RPMI8226 (cell line): ENCODE measurements around the gene AKR1B15.
A peak's percentile ranks its signal among the peaks of the same experiment; 100 is the strongest.
"Not testable (repeated sequence)": the region's sequence is repeated elsewhere in the genome, so short reads cannot be mapped to it uniquely, and the experiment has no call there.

ENCODE experiments used
- DNase-seq: peaks from one replicate; pipeline ENCODE4 v3.0.0-alpha.2; 2015

AKR1B15 gene

DNA sequence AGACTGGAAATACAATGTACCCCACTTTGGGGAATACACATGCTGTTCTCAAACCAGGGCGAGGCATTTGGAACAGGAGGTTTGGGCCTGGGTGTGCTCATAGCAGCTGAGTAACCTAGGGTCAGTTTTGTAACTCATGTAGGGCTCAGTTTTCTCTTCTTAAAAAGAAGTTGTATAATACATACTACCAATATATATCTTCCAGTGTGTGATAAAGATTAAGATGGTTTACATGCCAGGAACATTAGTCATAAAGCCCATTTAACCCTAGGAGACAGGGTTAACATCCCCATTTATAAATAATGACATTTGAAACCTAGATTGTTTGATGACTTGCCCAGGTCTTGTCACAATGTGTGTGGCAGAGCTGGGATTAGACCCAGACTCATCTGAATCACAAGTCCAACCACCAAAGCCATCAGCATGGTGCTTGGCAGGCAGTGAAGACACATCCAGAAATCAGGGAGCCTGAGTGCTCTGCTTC lies 15.6 kb upstream of the AKR1B15 start:
- DNase-seq, result no peak

DNA sequence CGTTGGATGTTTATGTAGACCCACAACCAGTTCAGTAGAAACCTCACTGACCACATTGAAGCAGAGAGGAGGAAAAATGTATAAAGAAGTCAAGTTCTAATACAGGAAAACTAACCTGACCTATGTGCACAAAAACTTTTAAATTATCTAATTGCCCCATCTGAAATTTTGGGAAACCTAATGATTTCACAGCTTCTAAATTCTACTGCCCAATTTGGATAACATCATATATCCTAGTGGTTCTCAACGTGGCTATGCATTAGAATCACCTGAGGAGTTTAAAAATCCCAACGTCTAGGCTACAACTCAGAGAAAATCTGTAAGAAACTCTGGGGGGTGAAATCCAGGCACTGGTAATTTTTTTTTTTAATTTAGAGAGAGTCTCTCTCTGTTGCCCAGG lies 14.3 kb upstream of the AKR1B15 start:
- no peak for DNase-seq

DNA sequence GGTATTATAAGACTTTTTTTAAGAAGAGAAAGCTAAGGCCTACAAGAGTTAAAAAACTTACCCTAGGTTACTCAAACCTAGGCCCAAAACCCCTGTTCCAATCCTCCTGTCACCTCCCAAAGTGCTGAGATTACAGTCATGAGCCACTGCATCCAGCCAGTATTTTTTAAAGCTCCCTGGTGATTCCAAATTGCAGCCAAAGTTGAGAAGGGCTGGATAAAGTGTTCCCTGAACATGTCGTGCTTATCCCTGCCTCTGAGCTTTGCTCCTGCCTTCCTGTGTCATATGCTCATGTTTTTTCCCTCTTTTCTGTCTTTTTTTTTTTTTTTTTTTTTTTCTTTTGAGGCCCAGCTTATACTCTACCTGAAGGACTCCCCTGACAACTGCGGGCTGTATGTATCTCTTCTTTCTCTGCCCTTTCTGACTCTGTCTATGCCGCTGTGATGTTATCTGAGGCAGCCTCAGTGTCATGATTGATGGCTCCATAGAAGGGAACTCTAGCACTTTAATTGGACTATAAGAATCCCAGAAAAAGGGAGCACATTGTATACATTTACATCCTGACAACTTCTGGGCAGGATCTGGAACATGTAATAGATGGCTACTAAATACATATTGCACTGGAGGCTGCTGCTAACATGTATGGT lies 13.5 kb upstream of the AKR1B15 start:
- DNase-seq, result no peak

DNA sequence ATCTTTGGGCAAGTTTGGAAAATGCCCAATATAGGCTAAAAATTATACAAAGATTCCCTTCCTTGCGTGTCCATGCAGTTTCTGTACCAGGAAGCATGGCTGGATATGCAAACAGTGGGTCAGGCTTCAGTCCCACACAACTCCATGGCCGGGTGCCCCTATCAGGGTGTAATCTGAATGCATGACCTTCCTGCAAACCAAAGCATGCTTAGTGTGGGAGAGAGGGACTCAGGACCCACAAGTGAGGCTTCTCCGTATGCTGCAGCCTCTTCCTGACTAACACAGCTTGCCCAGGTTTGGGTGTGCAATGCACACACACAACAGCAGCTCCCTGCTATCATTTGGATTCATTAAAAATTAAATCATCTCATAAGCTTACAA lies 13.0 kb upstream of the AKR1B15 start:
- DNase-seq, result no peak

DNA sequence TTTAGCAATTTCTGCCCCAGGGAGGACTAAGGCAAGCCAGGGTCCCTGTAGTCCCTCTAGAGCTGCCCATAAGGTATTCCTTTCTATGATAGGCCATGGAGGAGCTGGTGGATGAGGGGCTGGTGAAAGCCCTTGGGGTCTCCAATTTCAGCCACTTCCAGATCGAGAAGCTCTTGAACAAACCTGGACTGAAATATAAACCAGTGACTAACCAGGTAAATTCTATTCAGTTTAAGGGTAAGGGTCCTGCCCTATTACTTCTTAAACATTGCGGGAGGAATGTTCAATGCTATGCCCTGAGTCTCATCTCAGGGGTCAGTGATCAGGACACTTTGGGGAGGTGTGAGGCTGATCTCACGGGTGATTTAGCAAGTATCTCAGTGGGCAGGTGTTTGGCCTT lies 12.4 kb upstream of the AKR1B15 start:
- not testable (repeated sequence) for DNase-seq

DNA sequence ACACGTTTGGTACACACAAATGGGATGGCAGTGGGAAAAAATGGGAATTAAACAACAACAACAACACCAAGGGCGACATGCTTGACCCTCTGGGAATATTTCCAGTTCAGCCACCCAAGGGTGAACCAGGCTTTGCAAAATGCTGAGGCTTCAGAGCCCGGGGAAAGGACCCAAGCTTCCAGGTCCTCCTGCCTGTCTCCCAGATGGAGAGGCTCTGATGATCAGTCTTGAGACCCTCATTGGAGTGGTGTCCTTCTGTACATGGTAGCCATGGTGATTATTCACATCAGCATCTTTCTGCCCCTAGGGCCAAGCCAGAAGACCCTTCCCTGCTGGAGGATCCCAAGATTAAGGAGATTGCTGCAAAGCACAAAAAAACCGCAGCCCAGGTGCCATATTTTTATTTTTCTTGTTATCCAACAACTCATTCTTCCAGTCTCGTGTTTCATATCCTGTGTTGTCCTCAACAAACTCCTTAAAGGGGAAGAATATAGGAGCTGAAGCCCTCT lies 11.6 kb upstream of the AKR1B15 start:
- not testable (repeated sequence) for DNase-seq

DNA sequence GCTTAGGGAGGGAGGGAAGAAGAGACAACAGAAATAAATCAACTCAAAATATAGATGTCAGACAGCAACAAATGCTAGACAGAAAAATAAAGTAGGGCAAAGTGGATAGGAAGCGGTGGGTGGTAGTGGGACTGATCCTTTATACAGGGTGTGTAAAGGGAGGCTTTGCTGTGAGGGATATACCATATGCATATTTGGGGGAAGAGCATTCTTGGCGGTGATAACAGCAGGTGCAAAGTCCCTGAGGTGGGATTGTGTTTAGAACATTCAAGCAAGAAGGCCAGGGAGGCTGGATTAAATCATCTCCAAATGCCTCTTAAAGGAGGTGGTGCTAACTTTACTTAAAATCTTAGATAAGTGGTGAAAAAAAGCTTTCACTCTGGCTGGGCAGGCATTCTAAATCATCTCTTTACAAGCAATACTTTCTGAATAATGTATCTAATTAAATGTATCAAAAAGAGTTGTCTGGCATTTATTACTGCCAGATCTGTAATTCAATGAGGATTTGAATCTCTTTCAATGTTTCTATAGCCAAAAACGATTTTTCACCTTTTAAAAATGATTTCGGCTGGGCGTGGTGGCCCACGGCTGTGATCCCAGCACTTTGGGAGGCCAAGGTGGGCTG lies 9.4 kb upstream of the AKR1B15 start:
- DNase-seq, result no peak

DNA sequence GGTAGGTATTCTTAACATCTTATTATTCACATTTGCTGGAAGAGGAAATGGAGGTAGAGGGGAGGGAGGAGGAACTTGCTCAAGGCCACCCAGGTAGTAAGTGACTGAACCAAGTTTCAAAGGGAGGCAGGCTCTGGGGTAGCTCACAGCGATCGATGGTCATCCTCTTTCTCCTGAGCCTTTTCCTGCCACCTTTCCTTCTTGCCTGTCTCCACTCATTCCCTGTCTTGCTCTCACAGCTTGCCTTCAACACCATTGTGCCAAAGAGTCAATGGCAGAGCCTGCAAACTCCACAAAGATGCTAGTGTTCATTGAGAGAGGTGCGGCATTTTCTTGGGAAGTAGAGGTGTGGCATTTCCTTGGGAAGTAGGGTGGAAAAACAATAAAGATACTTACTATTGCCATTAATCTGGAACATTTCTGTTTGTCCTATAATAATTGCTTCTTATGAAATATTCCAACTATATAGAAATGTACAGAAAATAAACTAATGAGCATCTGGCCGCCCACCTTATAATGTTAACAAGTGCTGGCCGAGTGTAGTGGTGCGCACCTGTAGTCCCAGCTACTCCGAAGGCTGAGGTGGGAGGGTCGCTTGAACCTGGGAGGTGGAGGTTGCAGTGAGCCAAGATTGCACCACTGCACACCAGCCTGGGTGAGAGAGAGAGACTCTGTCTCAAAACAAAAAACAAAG lies 7.3 kb upstream of the AKR1B15 start:
- DNase-seq, result not testable (repeated sequence)

DNA sequence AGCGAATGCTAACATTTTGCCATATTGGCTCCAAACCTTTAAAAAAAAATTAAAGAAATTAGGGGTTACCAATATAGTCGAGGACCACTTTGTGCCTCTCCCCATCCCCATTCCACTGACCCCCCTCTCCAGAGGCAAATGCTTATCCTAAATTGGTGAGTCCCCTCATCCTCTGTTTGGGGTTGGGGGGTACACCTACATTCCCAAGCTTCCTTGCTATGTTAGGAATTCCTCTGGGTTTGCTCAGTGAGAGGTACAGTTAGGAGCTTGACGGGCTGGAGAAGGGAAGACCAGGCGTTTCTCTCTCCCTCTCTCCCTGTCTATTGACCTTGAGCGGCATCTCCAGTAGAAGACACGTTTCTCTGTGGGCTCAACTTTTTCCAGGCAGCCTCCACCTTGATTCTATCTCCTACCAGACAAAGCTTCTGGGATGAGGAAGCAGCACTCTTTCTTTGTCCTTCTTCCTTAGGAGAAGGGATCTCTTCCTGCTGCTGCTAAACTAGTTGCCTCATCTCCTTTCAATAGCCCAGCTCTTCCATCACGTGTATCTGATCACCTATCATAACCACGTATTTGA lies 6.6 kb upstream of the AKR1B15 start:
- DNase-seq, result no peak

DNA sequence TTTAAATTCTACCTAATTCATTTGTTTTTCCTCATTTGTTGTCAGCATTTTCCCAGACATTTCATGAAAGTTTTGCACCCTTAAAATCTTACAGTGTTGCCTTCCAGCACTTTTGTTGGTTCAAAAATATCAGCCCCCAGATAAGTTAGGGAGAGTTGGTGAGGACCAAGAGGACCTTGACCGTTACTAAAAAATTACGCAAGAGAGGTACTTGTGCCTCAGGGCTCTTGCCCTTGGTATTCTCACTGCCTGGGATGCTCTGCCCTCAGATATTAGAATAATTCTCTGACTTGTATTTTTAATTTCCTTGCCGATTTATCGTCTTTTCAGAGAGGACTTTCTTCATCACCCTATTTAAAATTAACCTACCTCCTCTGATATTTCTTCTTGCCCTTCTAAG lies 3.5 kb upstream of the AKR1B15 start:
- no peak for DNase-seq

DNA sequence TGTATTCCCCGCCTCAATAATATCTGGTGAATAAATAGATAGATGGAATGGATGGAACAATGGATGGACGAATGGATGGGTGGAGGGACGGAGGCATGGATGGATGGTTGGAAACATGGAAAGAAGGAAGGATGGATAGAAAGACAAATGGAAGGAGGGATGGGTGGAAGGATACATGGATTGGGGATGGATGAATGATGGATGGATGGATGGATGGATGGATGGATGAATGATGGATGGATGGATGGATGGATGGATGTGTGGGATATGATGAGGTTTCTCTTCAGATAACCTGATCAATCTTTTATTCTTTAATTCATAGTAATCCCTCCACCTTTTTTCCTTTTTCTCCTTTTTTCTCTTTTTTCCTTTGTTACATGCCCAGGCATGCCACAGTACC lies 3.0 kb upstream of the AKR1B15 start:
- DNase-seq, result no peak

DNA sequence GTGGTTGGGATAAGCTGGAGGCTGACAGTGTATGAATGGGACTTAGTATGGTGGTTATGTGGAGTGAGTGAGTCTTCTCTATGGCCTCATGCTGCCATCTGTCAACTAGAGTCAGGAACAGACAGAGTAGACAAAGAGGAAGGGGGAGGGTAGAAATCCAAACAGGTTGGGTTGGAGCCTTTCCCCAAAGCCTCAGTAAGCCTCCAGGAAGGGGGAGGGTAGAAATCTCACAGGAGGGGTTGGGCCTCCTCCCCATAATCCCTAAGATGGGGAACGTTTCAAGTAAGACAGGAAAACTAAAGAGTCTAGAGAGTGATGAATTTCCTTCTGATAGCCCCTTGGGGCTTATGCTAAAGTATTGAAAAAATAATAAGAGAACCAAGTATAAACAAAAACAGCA lies 2.0 kb upstream of the AKR1B15 start:
- DNase-seq, result no peak

DNA sequence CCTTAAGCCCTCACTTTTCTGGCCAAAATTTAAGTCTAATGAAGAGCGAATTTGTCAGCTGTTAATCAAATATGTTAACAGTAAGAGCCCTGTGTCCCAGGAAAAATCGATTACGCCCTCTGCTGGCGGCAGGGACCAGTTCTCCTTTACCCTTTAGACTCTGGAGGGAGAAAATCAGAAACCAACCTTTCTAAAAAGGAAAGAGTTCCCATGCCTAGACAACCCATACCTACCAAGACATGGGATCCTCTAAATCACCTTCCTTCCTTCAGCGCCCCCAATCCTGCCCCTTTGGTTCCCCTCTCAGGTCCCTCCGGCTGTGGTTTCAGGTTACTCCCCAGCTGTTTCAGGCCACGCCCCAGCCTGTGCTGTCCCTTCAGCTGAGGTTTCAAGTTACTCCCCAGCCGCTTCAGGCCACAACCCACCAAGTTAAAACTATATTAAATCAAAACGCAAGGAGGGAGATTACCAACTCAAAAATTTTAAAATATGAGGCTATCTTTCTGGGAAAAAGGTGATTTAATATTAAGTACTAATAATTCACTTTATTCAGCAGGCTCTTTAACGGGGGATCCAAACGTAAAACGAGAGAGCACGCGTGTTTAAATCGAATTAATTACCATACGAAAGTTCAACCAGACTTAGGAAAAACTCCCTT lies 1.4 kb upstream of the AKR1B15 start:
- DNase-seq, result peak; percentile 76

DNA sequence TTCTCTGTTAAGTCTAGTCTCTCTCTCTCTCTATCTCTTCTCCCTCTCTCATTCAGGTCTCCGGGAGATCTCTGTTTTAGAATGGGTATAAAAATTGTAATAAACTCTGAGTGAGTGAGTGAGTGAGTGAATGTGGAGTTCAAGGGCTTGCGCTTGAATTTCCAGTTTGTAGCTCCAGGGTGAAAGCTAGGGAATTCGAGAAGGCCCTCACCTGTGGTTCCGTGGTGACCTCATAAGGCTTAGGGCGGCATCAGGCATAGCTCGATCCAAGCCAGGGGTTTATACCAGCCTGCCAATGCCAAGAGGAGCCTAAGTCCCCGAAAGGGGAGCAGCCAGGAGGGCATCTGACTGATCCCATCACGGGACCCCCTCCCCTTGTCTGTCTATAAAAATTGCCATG lies 456 bp downstream of the AKR1B15 start:
- DNase-seq, result no peak

DNA sequence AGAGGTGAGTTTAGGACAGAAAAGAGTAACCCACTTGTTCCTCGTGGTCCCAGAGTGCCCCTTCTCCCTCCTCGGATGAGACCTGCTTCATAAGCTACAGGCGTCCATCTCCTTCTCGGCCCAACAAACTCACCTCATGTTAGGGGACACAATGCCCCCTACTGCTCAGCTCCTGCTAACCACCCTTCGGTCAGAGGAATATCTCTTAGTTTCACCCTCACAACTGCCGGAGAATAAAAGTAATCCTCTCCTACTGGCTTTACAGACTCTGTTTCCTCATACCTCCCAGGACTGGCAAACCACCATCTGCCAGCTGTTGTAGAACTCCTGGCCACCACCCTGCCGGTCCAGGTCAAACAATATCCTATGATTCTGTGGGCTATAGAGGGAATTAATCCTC lies 3.2 kb downstream of the AKR1B15 start:
- DNase-seq, result peak; percentile 21

DNA sequence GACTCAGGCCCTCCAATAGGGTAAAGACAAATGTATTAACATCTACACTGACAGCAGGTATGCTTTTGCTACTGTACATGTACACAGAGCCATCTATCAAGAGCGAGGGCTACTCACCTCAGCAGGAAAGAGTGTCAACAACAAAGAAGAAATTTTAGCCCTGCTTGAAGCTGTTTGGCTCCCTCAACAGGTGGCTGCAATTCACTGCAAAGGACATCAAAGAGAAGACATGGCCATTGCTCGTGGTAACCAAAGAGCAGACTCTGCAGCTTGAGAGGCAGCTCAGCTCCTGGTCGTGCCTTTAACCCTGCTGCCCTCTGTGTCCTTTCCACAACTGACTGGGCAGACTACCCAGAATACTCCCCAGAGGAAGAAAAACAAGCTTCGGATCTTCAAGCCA lies 5.1 kb downstream of the AKR1B15 start:
- peak; percentile 14 for DNase-seq

DNA sequence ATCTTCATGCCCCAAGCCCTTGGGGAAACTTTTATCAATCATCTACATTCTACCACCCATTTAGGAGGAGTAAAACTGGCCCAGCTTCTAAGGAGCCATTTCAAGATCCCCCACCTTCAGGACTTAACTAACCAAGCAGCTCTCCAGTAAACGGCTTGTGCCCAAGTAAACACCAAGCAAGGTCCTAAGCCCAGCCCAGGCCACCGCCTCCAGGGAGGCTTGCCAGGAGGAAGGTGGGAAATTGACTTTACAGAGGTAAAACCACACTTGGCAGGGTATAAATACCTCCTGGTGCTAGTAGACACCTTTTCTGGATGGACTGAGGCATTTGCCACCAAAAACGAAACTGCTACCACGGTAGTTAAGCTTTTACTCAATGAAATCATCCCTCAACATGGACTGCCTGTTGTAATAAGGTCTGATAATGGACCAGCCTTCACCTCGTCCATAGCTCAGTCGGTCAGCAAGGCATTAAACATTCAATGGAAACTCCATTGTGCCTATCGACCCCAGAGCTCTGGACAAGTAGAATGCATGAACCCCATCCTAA lies 5.6 kb downstream of the AKR1B15 start:
- DNase-seq, result no peak

DNA sequence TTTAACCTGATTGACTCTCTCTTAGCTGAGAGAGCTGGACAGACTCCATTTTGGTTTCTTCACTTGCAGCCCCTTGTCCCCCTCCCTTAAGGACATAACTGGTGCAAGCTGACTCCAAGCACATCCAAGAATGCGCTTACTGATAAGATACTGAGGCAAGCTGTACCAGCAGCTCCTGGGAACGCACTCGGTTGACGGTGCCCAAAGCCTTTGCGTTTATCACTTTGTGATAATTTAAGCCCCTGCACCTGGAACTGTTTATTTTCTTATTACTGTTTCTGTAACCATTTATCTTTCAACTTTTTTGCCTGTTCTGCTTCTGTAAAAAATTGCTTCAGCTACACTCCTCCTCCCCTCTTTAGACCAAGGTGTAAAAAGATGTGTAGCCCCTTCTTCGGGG lies 8.5 kb downstream of the AKR1B15 start:
- no peak for DNase-seq

DNA sequence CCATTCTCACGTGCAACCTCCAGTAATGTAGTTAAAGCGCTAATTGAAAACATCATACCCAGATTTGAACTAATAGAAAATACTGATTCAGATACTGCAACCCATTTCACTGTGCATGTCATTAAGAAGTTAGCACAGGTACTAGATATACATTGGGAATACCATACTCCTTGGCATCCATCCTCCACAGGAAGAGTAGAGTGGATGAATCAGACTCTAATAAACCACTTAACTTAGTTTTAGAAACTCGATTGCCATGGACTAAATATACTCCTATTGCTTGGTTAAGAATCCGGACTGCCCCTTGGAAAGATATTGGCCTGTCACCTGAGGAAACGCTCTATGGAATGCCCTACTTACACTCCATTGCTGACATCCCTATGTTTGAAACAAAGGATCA lies 9.5 kb downstream of the AKR1B15 start:
- no peak for DNase-seq

DNA sequence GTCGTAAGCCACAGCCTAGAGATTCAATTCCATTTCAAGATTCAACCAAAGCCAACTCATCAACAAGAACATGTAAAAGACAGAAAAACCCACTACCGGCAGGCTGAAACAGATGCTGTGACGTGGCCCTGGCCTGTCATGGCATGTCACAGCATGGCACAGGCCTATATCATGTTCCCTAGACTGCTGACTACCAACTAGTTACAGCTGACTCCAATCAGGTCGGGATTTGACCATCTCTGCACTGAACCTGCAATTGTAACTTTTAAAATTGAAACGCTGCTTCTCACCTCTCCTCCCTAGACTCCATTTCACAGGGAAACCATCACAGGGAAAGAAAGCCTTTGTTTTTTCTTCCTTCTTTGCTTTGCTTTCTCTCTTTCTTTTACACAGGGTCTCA lies 12.7 kb downstream of the AKR1B15 start:
- DNase-seq, result not testable (repeated sequence)

DNA sequence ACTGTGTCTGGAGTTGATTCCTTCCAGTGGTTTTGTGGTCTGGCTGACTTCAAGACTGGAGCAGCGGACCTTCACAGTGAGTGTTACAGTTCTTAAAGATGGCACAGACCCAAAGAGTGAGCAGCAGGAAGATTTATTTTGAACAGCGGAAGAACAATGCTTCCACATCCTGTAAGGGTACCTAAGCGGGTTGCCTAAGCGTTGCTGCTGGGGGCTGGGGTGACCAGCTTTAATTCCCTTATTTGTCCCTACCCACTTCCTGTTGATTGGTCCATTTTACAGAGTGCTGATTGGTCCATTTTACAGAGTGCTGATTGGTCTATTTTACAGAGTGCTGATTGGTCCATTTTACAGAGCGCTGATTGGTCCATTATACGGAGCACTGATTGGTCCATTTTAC lies 13.2 kb downstream of the AKR1B15 start:
- DNase-seq, result no peak

DNA sequence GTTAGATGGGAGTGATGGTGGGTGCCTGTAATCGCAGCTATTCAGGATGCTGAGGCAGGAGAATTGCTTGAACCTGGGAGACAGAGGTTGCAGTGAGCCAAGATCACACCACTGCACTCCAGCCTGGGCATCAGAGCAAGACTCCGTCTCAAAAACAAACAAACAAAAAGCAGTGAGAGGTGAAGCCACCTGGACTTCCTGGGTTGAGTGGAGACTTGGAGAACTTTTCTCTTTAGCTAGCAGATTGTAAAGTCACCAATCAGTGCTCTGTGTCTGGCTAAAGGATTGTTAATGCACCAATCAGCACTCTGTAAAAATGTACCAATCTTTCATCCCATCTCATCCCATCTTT lies 14.5 kb downstream of the AKR1B15 start:
- not testable (repeated sequence) for DNase-seq

DNA sequence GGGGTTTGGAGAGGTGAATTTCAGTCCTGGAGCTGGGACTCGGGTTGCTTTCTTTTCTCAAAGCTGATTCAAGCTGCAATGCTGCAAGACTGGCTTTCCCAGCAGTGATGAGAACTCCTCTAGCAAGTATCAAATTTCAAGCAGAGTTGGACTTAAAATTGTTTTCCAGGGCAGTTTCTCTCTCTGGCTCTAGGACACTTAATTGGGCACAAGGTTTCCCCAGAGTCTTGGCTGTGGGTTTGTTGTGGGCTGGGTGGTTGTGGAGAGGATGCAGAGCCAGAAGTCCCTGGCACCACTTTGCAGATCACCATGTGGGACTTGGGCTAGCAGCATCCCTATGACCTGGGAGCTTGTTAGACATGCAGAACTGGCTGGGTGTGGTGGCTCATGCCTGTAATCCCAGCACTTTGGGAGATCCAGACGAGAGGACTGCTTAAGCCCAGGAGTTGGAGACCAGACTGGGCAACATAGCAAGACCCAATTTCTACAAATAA lies 16.8 kb downstream of the AKR1B15 start:
- no peak for DNase-seq
